Measurements from ENCODE around the gene UMODL1.

Gene UMODL1

GRCh38 chr21:42032266-42032665 lies 38.9 kb upstream of the UMODL1 start:
- Histone ChIP-seq H3K4me3 (replicated peaks; ENCODE audit: insufficient read depth, low read length) (no peak overlapping the region), H3K27me3 (ENCODE audit: insufficient read depth, poor library complexity, severe bottlenecking) (no peaks in the 10 kb centered on the region), H3K27ac (replicated peaks) (no peak overlapping the region)
- TF ChIP-seq, protein P1, sequence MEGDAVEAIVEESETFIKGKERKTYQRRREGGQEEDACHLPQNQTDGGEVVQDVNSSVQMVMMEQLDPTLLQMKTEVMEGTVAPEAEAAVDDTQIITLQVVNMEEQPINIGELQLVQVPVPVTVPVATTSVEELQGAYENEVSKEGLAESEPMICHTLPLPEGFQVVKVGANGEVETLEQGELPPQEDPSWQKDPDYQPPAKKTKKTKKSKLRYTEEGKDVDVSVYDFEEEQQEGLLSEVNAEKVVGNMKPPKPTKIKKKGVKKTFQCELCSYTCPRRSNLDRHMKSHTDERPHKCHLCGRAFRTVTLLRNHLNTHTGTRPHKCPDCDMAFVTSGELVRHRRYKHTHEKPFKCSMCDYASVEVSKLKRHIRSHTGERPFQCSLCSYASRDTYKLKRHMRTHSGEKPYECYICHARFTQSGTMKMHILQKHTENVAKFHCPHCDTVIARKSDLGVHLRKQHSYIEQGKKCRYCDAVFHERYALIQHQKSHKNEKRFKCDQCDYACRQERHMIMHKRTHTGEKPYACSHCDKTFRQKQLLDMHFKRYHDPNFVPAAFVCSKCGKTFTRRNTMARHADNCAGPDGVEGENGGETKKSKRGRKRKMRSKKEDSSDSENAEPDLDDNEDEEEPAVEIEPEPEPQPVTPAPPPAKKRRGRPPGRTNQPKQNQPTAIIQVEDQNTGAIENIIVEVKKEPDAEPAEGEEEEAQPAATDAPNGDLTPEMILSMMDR (IDR thresholded peaks at IDR 0.05; ENCODE audit: insufficient read depth, low read length): no peak
- TF ChIP-seq SPI1 (IDR thresholded peaks at IDR 0.05; ENCODE audit: borderline replicate concordance, low read depth): no peak
- DNase-seq (ENCODE audit: low read depth in 1 of 2, low spot score in 1 of 2): no peak

GRCh38 chr21:42032968-42033367 lies 38.1 kb upstream of the UMODL1 start:
- no peak for DNase-seq (ENCODE audit: low read depth in 1 of 2, low spot score in 1 of 2)
- no peak for TF ChIP-seq REST (IDR thresholded peaks at IDR 0.05; ENCODE audit: insufficient replicate concordance, low read depth)
- no peak for TF ChIP-seq POLR2AphosphoS5 (IDR thresholded peaks at IDR 0.05; ENCODE audit: low read depth)
- TF ChIP-seq, protein P1 (IDR thresholded peaks at IDR 0.05; ENCODE audit: insufficient read depth, low read length): no peak
- TF ChIP-seq GABPA (IDR thresholded peaks at IDR 0.05; ENCODE audit: low read depth): no peak
- H3K4me3 ChIP-seq (replicated peaks; ENCODE audit: insufficient read depth, low read length): no peak overlapping the region
- no peaks in the 10 kb centered on the region for H3K27me3 ChIP-seq (ENCODE audit: insufficient read depth, poor library complexity, severe bottlenecking)
- H3K27ac ChIP-seq (replicated peaks): no peak overlapping the region

- no peak for DNase-seq (ENCODE audit: low read depth in 1 of 2, low spot score in 1 of 2)
- Histone ChIP-seq H3K27me3 (ENCODE audit: insufficient read depth, poor library complexity, severe bottlenecking) (no peaks in the 10 kb centered on the region), H3K4me3 (replicated peaks; ENCODE audit: insufficient read depth, low read length) (no peak overlapping the region), H3K27ac (replicated peaks) (no peak overlapping the region)
- TF ChIP-seq SPI1 (IDR thresholded peaks at IDR 0.05; ENCODE audit: borderline replicate concordance, low read depth) (no peak), POLR2AphosphoS5 (IDR thresholded peaks at IDR 0.05; ENCODE audit: low read depth) (no peak), GABPA (IDR thresholded peaks at IDR 0.05; ENCODE audit: low read depth) (no peak), REST (IDR thresholded peaks at IDR 0.05; ENCODE audit: insufficient replicate concordance, low read depth) (no peak)
- TF ChIP-seq, protein P1 (IDR thresholded peaks at IDR 0.05; ENCODE audit: insufficient read depth, low read length): no peak
Observed at GRCh38 chr21:42036313-42036712, 34.8 kb upstream of the UMODL1 start.

GRCh38 chr21:42037516-42037915 lies 33.6 kb upstream of the UMODL1 start:
- H3K27ac ChIP-seq (replicated peaks): no peak overlapping the region
- TF ChIP-seq POLR2AphosphoS5 (IDR thresholded peaks at IDR 0.05; ENCODE audit: low read depth) (no peak), GABPA (IDR thresholded peaks at IDR 0.05; ENCODE audit: low read depth) (no peak), SPI1 (IDR thresholded peaks at IDR 0.05; ENCODE audit: borderline replicate concordance, low read depth) (no peak), REST (IDR thresholded peaks at IDR 0.05; ENCODE audit: insufficient replicate concordance, low read depth) (no peak)
- TF ChIP-seq, protein P1 (IDR thresholded peaks at IDR 0.05; ENCODE audit: insufficient read depth, low read length): no peak
- H3K4me3 ChIP-seq (replicated peaks; ENCODE audit: insufficient read depth, low read length): no peak overlapping the region
- no peaks in the 10 kb centered on the region for H3K27me3 ChIP-seq (ENCODE audit: insufficient read depth, poor library complexity, severe bottlenecking)
- no peak for DNase-seq (ENCODE audit: low read depth in 1 of 2, low spot score in 1 of 2)
